GM12873 (cell line): ENCODE results near the gene HCFC1.

ENCODE experiments used
- TF ChIP-seq, protein P1 (sequence below): IDR thresholded peaks from 2 replicates; pipeline ENCODE4 v1.5.1; 2012; ENCODE audit warnings: low read depth, mild to moderate bottlenecking, moderate library complexity, low read length, control low read depth; ENCODE audit not compliant: insufficient read depth; ENCODE audit errors: missing control alignments

HCFC1 gene

DNA sequence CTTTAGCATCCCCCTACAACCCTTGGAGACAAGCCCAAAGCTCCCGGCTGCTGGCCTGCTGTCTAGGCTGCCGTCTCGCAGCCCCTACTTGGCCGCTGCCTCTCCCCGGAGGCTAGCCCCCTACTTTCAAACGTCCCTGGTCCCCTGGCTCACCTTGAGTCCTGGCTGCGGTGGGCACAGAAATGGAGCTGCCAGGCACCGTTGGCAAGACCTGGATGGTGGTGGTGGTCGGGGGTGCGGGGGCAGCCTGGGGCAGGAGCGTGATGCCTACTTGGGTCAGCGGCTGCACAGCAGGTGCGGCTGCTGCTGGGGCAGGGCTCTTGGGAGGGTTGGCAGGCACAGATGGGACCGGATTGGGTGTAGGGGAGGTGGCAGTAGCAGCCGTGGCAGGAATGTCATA is 12.0 kb downstream of the HCFC1 start:
- TF ChIP-seq, protein P1, sequence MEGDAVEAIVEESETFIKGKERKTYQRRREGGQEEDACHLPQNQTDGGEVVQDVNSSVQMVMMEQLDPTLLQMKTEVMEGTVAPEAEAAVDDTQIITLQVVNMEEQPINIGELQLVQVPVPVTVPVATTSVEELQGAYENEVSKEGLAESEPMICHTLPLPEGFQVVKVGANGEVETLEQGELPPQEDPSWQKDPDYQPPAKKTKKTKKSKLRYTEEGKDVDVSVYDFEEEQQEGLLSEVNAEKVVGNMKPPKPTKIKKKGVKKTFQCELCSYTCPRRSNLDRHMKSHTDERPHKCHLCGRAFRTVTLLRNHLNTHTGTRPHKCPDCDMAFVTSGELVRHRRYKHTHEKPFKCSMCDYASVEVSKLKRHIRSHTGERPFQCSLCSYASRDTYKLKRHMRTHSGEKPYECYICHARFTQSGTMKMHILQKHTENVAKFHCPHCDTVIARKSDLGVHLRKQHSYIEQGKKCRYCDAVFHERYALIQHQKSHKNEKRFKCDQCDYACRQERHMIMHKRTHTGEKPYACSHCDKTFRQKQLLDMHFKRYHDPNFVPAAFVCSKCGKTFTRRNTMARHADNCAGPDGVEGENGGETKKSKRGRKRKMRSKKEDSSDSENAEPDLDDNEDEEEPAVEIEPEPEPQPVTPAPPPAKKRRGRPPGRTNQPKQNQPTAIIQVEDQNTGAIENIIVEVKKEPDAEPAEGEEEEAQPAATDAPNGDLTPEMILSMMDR, result no peak

DNA sequence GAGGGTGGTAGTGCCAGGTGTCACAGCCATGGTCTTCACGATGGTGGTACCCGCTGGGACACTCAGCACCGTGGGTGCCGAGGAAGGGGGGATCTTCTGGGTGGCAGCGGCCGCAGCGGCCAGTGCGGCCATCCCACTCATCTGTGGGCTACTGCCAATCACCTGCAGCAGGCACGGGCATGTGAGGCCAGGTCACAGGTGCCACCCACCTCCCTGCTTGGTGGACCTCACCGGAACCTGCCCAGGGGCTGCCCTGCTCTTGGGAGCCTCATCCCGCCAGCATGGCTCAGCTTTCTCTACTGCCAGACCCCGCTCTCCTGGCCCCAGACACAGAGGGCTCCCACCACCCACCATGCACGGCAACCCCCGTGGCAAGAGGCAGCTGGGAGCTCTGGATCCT is 13.0 kb downstream of the HCFC1 start:
- TF ChIP-seq, protein P1, result no peak

DNA sequence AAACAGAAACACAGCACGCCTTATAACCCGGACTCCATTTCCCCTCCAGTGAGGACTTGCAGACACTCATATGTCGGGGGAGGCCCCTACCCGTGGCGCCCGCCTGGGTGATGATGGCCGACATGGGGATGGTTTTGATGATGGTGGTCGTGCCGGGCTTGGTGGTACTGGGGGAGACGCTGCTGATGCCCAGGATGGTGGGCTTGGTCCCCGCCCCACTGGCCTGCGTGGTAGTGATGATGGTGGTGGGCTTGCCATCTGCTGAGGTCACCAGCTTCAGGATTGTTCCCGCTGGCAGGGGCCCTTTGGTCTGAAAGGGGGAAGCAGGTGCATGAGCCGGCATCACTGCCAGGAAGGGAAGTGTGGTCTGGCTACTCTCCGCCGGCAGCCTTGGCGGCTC is 14.4 kb downstream of the HCFC1 start:
- TF ChIP-seq, protein P1, result no peak

DNA sequence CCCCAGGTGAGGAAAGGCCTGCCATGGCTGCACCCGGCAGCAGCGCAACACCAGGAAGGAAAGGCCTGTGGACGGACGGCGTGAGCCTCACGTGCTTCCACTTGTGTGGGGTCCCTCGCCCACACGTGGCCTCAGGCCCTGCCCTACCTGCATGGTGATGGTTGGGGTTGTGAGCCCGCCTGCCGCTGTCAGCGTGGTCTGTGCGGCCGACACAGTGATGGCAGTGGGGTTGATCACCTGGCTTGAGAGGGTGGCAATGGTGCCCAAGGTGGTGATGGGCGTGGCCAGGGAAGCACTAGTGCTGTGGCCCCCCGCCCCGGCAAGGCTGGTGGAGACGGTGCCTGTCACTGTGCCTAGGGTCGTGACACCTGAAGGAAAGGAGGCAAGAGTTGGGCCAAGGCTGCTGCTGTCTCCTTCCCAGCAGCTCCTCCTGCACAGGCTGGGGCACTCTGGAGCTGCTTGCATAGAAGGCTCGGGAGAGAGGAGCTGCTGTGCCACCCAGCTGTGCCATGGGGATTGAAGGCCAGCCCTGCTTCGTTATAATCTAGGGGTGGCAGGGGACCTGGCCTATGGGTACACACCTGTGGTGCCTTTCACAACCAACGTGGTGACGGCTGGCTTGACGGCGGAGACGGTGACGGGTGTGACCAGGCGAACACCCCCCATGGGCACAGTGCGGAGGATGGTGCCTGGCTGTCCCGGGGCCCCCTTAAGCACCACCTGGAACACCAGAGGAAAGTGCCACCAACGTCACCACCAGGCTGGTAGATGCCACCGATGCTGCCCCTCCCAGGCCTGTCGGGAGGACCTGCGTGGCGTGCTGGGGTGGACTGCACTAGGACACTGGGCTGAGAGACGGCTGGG is 15.3 kb downstream of the HCFC1 start:
- TF ChIP-seq, protein P1, result no peak

DNA sequence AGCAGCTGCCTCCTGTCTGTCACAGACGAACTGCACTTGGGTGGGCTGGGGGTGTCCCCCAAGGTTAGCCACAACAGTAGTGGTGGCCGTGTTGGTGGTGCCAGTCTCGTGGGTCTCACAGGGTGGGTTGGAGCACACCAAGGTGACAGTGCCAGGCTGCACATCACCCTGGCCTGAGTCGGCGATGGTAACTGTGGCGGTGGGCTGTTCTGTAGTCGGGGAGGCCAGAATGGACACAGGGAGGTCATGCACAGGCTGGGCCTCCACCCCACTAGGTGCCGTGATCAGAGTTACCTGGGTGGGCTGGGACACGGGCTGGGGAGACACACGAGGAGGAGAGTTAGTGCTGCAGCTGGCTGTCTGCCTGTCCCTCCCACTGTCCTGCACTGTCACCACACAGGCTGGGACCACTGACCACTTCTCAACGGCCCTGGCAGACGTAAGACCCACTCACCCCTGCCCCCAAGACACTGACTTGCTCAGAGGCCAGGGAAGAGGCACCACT is 16.3 kb downstream of the HCFC1 start:
- TF ChIP-seq, protein P1, result no peak

DNA sequence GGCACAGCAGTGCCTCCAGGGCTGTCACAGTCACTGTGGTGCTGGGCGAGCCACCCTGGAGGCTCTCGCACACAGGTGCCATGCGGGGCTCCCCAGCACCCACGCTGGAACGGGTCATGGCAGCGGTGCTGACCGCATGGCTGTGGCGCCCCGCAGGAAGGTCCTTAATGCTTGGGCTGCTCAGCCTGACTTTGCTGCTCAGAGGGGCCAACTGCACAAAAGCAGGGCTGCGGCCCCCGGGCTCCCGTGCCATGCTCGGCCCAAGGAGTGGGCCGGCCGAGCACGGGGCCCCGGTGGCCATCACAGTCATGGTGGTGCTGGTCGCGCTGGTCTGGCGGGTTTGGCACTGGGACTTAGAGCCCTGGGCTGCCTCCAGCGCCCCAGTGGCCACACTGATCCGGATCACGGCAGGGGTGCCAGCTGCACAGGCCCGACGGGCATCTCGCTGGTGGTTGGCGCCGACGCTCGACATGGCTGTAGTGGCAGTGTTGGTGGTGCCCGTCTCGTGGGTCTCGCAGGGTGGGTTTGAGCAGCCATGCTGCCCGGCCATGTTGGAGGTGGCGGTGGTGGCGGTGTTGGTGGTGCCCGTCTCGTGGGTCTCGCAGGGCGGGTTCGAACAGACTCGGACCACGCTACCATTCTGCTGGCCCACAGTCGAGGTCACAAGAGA is 16.9 kb downstream of the HCFC1 start:
- TF ChIP-seq, protein P1, result no peak

DNA sequence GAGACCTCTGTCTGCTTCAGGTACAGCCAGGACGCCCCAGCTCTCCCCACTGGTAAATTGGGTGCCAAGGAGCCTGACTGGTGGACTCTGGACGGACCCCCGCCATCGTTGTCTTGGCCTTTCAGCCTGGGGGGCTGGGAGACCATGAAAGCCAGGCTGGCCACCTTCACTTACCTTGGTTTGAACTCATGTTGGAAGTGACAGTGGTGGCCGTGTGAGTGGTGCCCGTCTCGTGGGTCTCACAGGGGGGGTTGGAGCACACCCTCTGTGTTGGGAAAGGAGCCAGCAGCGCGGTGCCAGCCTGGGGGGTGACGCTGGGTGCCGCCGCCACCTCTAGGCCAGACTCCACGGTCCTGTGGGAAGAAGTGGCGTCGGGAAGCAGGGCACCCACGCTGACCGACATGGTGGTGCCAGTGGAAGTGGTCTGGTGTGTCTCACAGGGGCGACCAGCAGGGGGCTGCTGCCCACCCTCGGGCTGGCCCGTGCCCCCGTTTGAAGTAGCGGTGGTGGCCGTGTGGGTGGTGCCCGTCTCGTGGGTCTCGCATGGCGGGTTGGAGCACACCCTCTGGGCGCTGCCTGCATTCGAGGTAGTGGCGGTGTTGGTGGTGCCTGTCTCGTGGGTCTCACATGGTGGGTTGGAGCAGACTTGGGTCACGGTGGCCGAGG is 17.6 kb downstream of the HCFC1 start:
- TF ChIP-seq, protein P1, result peak; percentile 14
